Mesenchymal stem cell (in vitro differentiated cells and primary cell): ENCODE results near the gene GPR141.

Source experiments
- DNase-seq: peaks from one replicate; pipeline ENCODE4 v3.0.0-alpha.2; 2013
- H2AFZ ChIP-seq: one replicate; pipeline ENCODE4 v1.6.1; 2013; ENCODE audit warnings: low read depth, mild to moderate bottlenecking, control low read depth, inconsistent platforms, low read length, moderate library complexity
- H2AK5ac ChIP-seq: 2 replicates; pipeline ENCODE4 v1.6.1; 2013; ENCODE audit warnings: low read length, moderate library complexity, mild to moderate bottlenecking, inconsistent platforms; ENCODE audit not compliant: severe bottlenecking
- H2BK120ac ChIP-seq: one replicate; pipeline ENCODE4 v1.6.1; 2013; ENCODE audit warnings: low read depth, mild to moderate bottlenecking, inconsistent platforms, low read length, moderate library complexity
- H2BK12ac ChIP-seq, 2 experiments: one replicate each; pipeline ENCODE4 v1.6.1; 2013; ENCODE audit warnings: inconsistent platforms in 2 of 2, low read length in 2 of 2, mild to moderate bottlenecking in 2 of 2, moderate library complexity in 2 of 2, control low read depth in 1 of 2
- H2BK15ac ChIP-seq: one replicate; pipeline ENCODE4 v1.6.1; 2013; ENCODE audit warnings: mild to moderate bottlenecking, low read depth, inconsistent platforms; ENCODE audit not compliant: poor library complexity, severe bottlenecking
- H2BK5ac ChIP-seq: 2 replicates; pipeline ENCODE4 v1.6.1; 2013; ENCODE audit warnings: low read depth, mild to moderate bottlenecking, low read length, control low read depth, inconsistent platforms; ENCODE audit not compliant: poor library complexity, severe bottlenecking
- H3K14ac ChIP-seq, 2 experiments: one replicate each; pipeline ENCODE4 v1.6.1; 2013; ENCODE audit warnings: inconsistent platforms in 2 of 2, low read length in 2 of 2, control low read depth in 1 of 2, mild to moderate bottlenecking in 1 of 2, moderate library complexity in 1 of 2
- H3K18ac ChIP-seq, 2 experiments: one replicate each; pipeline ENCODE4 v1.6.1; 2013; ENCODE audit warnings: inconsistent platforms in 2 of 2, low read length in 2 of 2, control low read depth in 1 of 2, low read depth in 1 of 2, mild to moderate bottlenecking in 1 of 2
- H3K23ac ChIP-seq, 2 experiments: one replicate each; pipeline ENCODE4 v1.6.1; 2013; ENCODE audit warnings: inconsistent platforms in 2 of 2, low read length in 2 of 2, mild to moderate bottlenecking in 2 of 2, moderate library complexity in 2 of 2, control low read depth in 1 of 2
- H3K27ac ChIP-seq: 2 replicates; pipeline ENCODE4 v1.5.1; 2013; ENCODE audit warnings: mild to moderate bottlenecking, moderate library complexity, low read length, control low read depth, inconsistent platforms; ENCODE audit not compliant: poor library complexity, severe bottlenecking
- H3K27me3 ChIP-seq, 2 experiments: 2 replicates each; pipeline versions ENCODE4 v1.6.1 to v1.7.0; 2013; ENCODE audit warnings: low read length in 2 of 2, mild to moderate bottlenecking in 2 of 2, moderate library complexity in 2 of 2, control low read depth in 1 of 2, inconsistent platforms in 1 of 2; ENCODE audit not compliant: control insufficient read depth in 1 of 2, insufficient read depth in 1 of 2
- H3K36me3 ChIP-seq, 2 experiments: 2 replicates each; pipeline versions ENCODE4 v1.6.1 to v1.7.0; 2013; ENCODE audit warnings: low read length in 2 of 2, control low read depth in 1 of 2, inconsistent platforms in 1 of 2, low read depth in 1 of 2, mild to moderate bottlenecking in 1 of 2; ENCODE audit not compliant: insufficient read depth in 2 of 2, control insufficient read depth in 1 of 2
- H3K4ac ChIP-seq, 2 experiments: one replicate each; pipeline ENCODE4 v1.6.1; 2013; ENCODE audit warnings: inconsistent platforms in 2 of 2, low read length in 2 of 2, mild to moderate bottlenecking in 2 of 2, moderate library complexity in 2 of 2, control low read depth in 1 of 2, low read depth in 1 of 2
- H3K4me1 ChIP-seq: 2 replicates; pipeline ENCODE4 v1.6.1; 2013; ENCODE audit warnings: low read depth, low read length, control low read depth; ENCODE audit not compliant: control insufficient read depth, insufficient read depth
- H3K4me2 ChIP-seq: 2 replicates; pipeline ENCODE4 v1.6.1; 2013; ENCODE audit warnings: low read length, mild to moderate bottlenecking, inconsistent platforms; ENCODE audit not compliant: poor library complexity, severe bottlenecking
- H3K4me3 ChIP-seq, 2 experiments: 2 replicates each; pipeline versions ENCODE4 v1.5.1 to v1.7.0; 2013; ENCODE audit warnings: low read length in 2 of 2, mild to moderate bottlenecking in 2 of 2, control low read depth in 1 of 2, low read depth in 1 of 2; ENCODE audit not compliant: insufficient read depth in 1 of 2
- H3K79me1 ChIP-seq: replicated peaks from 2 replicates; pipeline ENCODE4 v1.6.1; 2013; ENCODE audit warnings: mild to moderate bottlenecking, control low read depth, low read length, inconsistent platforms; ENCODE audit not compliant: poor library complexity, severe bottlenecking
- H3K9ac ChIP-seq: 2 replicates; pipeline ENCODE4 v1.7.0; 2013; ENCODE audit warnings: mild to moderate bottlenecking, low read length, moderate library complexity
- H3K9me3 ChIP-seq: 2 replicates; pipeline ENCODE4 v1.7.0; 2013; ENCODE audit warnings: mild to moderate bottlenecking, low read length; ENCODE audit not compliant: control insufficient read depth
- H4K8ac ChIP-seq: one replicate; pipeline ENCODE4 v1.6.1; 2013; ENCODE audit warnings: inconsistent platforms, mild to moderate bottlenecking, low read length, moderate library complexity
- H4K91ac ChIP-seq: one replicate; pipeline ENCODE4 v1.6.1; 2013; ENCODE audit warnings: mild to moderate bottlenecking, low read length, inconsistent platforms
- WGBS: methylation state at CpG from one replicate; pipeline ENCODE4 v1.1.7; 2013; ENCODE audit warnings: mixed read lengths; 5-methylcytosine and 5-hydroxymethylcytosine counted together

The GPR141 gene

DNA sequence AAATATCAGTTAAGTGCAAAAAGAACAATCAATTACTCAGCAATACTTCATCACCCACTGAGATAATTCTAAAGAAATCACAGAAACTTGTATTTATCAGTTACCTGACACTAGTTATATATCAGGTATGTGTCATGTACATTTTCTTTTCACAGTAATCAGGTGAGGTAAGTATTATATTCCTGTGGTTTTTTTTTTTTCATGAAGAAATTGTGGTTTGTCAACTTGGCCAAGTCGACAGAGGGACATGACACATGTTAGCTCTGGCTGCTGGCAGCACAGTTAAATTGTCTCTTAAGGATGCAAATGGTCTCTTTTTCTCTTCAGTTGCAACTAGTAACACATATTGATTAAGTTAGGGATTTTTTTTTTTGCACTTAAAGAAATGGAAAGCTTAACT is 13.7 kb upstream of the GPR141 start:
- Histone ChIP-seq H2AFZ (no peak overlapping the region), H3K18ac (no peak overlapping the region), H3K27me3 (no peaks in the 10 kb centered on the region), H2BK120ac (no peak overlapping the region), H3K36me3 (no peaks in the 10 kb centered on the region), H3K9ac (no peak overlapping the region), H3K14ac (no peak overlapping the region), H3K4me3 (no peak overlapping the region), H3K9me3 (no peaks in the 10 kb centered on the region), H3K4me2 (no peak overlapping the region), H4K8ac (no peak overlapping the region), H3K23ac (no peak overlapping the region), H3K27ac (no peak overlapping the region), H2BK15ac (no peak overlapping the region), H4K91ac (no peak overlapping the region), H3K4me1 (no peaks in the 10 kb centered on the region), H3K4ac (no peak overlapping the region), H2BK12ac (no peak overlapping the region), H2BK5ac (no peak overlapping the region), H3K79me1 (no peaks in the 10 kb centered on the region), H2AK5ac (no peak overlapping the region)
- no peak for DNase-seq
- 29% methylated on average over 1 of the region's 1 CpG for WGBS

DNA sequence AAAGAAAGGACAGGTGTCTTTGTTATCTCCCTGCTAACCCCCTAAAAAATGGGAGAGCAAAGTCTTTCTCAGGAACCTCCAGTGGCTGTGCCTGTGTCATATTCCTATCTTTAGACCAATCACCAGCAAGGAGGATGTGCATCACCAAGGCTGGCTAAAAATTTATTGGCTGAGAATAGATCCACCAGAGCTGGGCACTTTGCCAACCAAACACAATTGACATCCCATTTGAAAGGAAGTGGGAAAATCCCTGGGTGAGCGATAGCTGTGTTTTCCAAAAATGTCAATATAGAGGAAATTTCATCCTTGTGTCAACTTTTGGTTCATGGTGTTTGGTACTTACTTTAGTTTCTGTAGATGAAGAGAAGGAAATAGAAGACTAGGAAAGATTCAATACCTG is 13.1 kb upstream of the GPR141 start:
- Histone ChIP-seq H3K9me3 (no peaks in the 10 kb centered on the region), H4K8ac (no peak overlapping the region), H3K4me2 (no peak overlapping the region), H2BK12ac (no peak overlapping the region), H2AFZ (no peak overlapping the region), H3K23ac (no peak overlapping the region), H2AK5ac (no peak overlapping the region), H2BK120ac (no peak overlapping the region), H3K4me3 (no peak overlapping the region), H3K27ac (no peak overlapping the region), H3K4me1 (no peaks in the 10 kb centered on the region), H3K27me3 (no peaks in the 10 kb centered on the region), H2BK15ac (no peak overlapping the region), H3K4ac (no peak overlapping the region), H3K79me1 (no peaks in the 10 kb centered on the region), H3K36me3 (no peaks in the 10 kb centered on the region), H2BK5ac (no peak overlapping the region), H3K14ac (no peak overlapping the region), H3K9ac (no peak overlapping the region), H3K18ac (no peak overlapping the region), H4K91ac (no peak overlapping the region)
- WGBS = 87% methylated on average over 1 of the region's 1 CpG
- no peak for DNase-seq

DNA sequence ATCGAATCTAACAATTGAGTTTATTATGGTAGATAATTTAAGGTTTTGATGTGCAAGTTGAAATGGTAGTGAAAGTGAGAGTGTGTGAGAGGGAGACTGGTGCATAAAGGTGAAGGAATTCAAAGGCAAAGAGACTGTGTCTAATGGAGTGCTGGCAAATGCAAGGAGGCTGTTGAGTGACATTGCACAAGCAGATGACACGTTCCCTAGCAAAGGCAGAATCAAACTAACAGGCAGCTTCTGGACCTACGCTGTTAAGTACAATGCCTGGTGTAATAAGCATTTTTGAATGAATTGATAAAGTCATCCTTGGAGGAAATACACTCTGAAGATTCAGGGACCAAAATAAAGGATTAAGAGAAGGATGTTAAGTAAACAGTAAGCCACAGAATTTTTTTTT is 11.7 kb upstream of the GPR141 start:
- H2BK5ac ChIP-seq = no peak overlapping the region
- no peak overlapping the region for H2AFZ ChIP-seq
- H3K79me1 ChIP-seq = no peaks in the 10 kb centered on the region
- H4K8ac ChIP-seq = no peak overlapping the region
- no peak overlapping the region for H3K18ac ChIP-seq
- no peak overlapping the region for H2AK5ac ChIP-seq
- H3K4me3 ChIP-seq = no peak overlapping the region
- H2BK12ac ChIP-seq = no peak overlapping the region
- H2BK15ac ChIP-seq = no peak overlapping the region
- H3K4ac ChIP-seq = no peak overlapping the region
- H3K4me1 ChIP-seq = no peaks in the 10 kb centered on the region
- no peak overlapping the region for H3K4me2 ChIP-seq
- DNase-seq = no peak
- H3K14ac ChIP-seq = no peak overlapping the region
- no peak overlapping the region for H3K27ac ChIP-seq
- H3K23ac ChIP-seq = no peak overlapping the region
- H4K91ac ChIP-seq = no peak overlapping the region
- WGBS = 82% methylated on average over 3 of the region's 3 CpGs
- H3K9ac ChIP-seq = no peak overlapping the region
- H3K27me3 ChIP-seq = no peaks in the 10 kb centered on the region
- no peak overlapping the region for H2BK120ac ChIP-seq
- no peaks in the 10 kb centered on the region for H3K9me3 ChIP-seq
- no peaks in the 10 kb centered on the region for H3K36me3 ChIP-seq

DNA sequence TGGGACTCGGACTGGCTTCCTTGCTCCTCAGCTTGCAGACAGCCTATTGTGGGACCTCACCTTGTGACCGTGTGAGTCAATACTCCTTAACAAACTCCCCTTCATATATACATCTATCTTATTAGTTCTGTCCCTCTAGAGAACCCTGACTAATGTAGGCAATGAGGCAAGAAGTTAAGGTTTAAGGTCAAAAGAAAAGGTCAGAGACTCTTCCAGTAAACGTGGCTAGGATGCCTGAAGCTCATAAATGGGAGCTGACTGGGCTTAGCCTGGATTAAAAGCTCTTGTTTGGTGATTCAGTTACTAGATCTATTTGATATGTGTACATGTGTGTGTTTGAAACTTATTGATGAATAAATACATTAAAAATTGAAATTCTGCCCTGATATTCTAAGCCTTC is 10.6 kb upstream of the GPR141 start:
- Histone ChIP-seq H3K9me3 (no peaks in the 10 kb centered on the region), H3K36me3 (no peaks in the 10 kb centered on the region), H3K27me3 (no peaks in the 10 kb centered on the region), H2AFZ (no peak overlapping the region), H3K18ac (no peak overlapping the region), H3K4me2 (no peak overlapping the region), H3K4ac (no peak overlapping the region), H2BK120ac (no peak overlapping the region), H3K14ac (no peak overlapping the region), H3K23ac (no peak overlapping the region), H3K27ac (no peak overlapping the region), H2BK5ac (no peak overlapping the region), H3K79me1 (no peaks in the 10 kb centered on the region), H4K91ac (no peak overlapping the region), H3K9ac (no peak overlapping the region), H2AK5ac (no peak overlapping the region), H3K4me1 (no peaks in the 10 kb centered on the region), H2BK12ac (no peak overlapping the region), H2BK15ac (no peak overlapping the region), H3K4me3 (no peak overlapping the region), H4K8ac (no peak overlapping the region)
- 38% methylated on average over 2 of the region's 3 CpGs for WGBS
- DNase-seq = no peak
